Measurements from ENCODE around the gene PIK3R4.

PIK3R4 gene

DNA sequence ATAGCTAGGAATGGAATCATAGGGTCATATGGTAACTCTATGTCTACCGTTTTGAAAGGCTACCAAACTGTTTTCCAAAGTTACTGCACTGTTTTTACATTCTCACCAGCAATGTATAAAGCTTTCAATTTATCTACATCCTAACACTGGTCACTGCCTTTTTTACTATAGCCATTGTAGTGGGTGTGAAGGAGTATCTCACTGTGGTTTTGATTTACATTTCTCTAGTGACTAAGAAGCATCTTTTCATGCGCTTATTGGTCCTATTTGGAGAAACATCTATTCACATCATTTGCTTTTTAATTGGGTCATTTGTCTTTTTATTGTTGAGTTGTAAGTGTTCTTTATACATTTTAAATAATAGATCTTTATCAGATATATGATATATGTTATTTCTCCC is 53.3 kb downstream of the PIK3R4 start:
- DNase-seq (ENCODE audit: low read depth), result no peak
- TF ChIP-seq, protein P1, sequence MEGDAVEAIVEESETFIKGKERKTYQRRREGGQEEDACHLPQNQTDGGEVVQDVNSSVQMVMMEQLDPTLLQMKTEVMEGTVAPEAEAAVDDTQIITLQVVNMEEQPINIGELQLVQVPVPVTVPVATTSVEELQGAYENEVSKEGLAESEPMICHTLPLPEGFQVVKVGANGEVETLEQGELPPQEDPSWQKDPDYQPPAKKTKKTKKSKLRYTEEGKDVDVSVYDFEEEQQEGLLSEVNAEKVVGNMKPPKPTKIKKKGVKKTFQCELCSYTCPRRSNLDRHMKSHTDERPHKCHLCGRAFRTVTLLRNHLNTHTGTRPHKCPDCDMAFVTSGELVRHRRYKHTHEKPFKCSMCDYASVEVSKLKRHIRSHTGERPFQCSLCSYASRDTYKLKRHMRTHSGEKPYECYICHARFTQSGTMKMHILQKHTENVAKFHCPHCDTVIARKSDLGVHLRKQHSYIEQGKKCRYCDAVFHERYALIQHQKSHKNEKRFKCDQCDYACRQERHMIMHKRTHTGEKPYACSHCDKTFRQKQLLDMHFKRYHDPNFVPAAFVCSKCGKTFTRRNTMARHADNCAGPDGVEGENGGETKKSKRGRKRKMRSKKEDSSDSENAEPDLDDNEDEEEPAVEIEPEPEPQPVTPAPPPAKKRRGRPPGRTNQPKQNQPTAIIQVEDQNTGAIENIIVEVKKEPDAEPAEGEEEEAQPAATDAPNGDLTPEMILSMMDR (conservative IDR thresholded peaks at IDR 0.05; ENCODE audit: low read length), result no peak
- no peak overlapping the region for H3K4me3 ChIP-seq (ENCODE audit: low read length)

DNA sequence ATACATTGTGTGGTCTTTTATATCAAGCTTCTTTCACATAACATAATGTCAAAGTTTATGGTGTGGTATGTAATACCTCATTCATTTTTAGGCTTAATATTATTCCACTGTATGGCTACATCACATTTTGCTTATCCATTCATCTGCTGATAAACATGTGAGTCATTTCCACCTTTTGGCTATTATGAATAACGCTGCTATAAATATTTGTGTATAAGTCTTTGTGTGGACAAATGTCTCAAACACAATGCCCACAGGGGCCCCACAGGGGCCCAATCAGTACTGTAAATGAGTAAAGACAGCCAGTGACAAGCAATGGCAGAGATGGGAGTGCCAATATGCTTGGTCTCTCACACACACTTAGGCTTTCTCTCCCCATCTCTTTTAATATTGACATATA is 54.2 kb downstream of the PIK3R4 start:
- DNase-seq (ENCODE audit: low read depth), result no peak
- H3K4me3 ChIP-seq (ENCODE audit: low read length), result no peak overlapping the region
- TF ChIP-seq, protein P1 (conservative IDR thresholded peaks at IDR 0.05; ENCODE audit: low read length), result no peak

DNA sequence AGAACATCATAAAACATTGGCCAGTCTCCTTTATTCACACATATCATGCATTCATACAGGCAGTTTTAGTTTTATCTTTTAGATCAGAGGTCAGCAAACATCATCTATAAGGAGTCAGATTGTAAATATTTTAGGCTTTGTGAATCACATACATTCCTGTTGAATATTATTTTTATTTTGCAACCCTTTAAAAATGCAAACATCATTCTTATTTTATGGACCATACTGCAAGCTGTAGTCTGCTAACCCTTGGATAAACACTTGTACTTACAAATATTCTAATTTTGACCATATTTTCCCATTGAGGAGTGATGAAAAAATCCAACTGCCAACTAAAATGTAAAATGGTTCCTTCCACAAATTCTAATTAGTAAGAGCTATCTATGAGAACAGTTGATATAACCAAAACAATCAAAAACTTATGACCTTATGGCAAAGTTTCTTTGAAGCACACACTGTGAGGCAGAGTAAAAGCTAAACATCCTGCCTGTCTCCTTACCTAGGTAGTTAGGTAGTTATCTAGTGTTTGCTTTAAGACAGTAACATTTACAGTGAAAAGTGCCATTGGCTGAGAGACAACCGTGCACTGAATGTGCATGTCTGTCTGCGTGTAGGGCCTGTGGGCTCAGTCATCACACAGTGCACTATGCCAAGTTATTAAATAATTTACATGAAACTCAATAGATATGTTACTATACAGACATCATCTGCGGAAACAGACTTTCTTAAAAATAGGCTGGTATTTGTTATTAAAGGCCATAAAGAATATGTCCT is 57.7 kb downstream of the PIK3R4 start:
- H3K4me3 ChIP-seq (ENCODE audit: low read length), result no peak overlapping the region
- peak; percentile 12 for DNase-seq (ENCODE audit: low read depth)
- TF ChIP-seq, protein P1 (conservative IDR thresholded peaks at IDR 0.05; ENCODE audit: low read length), result no peak

DNA sequence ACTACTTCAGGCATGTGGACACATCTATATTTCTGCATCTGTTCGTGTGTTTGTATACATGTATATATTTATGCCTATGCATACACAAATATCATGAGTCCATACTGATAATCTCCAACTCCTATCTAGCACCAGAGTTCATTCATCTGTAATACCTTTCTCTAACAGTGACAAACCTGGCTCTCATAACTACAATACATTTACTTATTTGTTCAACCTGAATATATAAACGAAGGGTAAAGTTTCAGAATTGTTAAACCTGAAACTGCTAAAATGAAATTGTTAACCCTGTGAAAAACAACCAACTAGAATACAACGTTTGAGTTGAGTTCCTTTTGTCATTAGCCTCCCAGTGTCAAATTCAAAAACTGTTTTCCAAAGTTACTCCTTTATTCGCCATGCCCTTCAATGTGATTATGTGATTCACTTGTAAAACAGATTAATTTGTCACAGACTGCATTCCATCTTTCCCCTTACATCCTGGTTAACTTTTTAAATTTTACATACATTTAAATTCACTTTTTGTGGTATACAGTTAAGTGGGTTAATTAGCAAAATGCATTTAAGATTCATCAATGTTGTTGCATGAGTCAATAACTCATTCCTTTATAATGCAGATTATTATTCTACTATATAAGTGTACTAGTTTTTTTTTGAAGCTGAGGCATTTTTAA is 58.5 kb downstream of the PIK3R4 start:
- TF ChIP-seq, protein P1 (conservative IDR thresholded peaks at IDR 0.05; ENCODE audit: low read length), result no peak
- no peak for DNase-seq (ENCODE audit: low read depth)
- no peak overlapping the region for H3K4me3 ChIP-seq (ENCODE audit: low read length)

DNA sequence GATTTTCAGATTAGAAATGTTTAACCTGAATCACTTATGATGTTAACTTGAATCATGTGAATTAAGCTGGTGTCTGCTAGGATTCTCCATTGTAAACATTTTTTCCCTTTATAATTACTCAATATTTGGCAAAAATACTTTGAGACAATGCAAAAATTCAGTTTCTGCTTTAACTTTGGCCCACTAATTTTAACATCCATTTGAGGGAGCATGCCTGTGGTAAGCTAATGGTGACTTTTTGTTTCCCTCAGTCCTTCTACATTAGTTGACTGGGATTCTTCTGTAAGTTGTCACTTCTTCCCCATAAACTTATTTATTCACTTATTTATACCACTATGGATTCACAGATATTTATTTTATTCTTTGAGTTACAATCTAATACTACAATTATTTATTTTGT is 59.3 kb downstream of the PIK3R4 start:
- peak; percentile 76 for DNase-seq (ENCODE audit: low read depth)
- H3K4me3 ChIP-seq (ENCODE audit: low read length), result no peak overlapping the region
- TF ChIP-seq, protein P1 (conservative IDR thresholded peaks at IDR 0.05; ENCODE audit: low read length), result no peak

DNA sequence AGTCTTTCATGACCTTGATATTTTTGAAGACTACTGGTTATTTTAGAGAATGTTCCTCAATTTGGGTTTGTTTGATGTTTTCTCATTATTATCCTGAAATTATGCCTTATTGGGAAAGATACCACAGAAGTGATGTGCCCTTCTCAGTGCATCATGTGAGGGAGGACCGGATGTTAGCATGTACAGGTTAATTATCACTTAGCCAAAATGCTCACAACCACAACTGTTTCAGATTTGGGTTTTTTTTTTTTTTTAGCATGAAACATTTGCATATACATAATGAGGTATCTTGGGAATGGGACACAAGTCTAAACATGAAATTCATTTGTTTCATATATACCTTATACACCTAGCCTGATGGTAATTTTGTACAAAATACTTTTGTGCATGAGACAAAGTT is 59.8 kb downstream of the PIK3R4 start:
- no peak overlapping the region for H3K4me3 ChIP-seq (ENCODE audit: low read length)
- TF ChIP-seq, protein P1 (conservative IDR thresholded peaks at IDR 0.05; ENCODE audit: low read length), result no peak
- no peak for DNase-seq (ENCODE audit: low read depth)

DNA sequence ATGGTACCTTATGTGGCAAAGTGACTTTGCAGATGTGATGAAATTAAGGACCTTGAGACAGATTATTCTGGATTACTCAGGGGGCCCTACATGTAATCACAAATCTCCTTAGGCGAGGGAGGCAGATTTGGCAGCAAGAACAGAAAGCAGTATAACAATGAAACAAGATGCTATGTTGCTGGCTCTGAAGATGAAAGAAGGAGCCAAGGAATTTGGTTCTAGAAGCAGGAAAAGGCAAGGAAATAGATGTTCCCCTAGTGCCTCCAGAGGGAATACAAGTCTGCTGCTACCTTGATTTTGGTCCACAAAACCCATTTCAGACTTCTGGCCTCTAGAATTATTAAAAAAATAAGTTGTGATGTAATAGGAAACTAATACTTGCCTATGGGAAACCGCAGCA is 64.5 kb downstream of the PIK3R4 start:
- no peak for DNase-seq (ENCODE audit: low read depth)
- H3K4me3 ChIP-seq (ENCODE audit: low read length), result no peak overlapping the region
- TF ChIP-seq, protein P1 (conservative IDR thresholded peaks at IDR 0.05; ENCODE audit: low read length), result no peak

Measured in AG10803 (cell line).